Suprapubic skin (tissue), 4 donors: ENCODE measurements around the gene EFEMP2.

Experiments
- CTCF ChIP-seq, 2 donors: fragments of 200-600 bp in 1 of 2; fragments of 450-650 bp in 1 of 2; sonication (generic) in 1 of 2; IDR thresholded peaks; one replicate each; pipeline ENCODE4 v1.5.1; 2016 to 2019; ENCODE audit warnings: antibody characterized with exemption in 2 of 2, mild to moderate bottlenecking in 1 of 2, moderate library complexity in 1 of 2
- EP300 ChIP-seq: sonication (generic); formaldehyde crosslinking; IDR thresholded peaks from one replicate; pipeline ENCODE4 v1.6.1; 2017; ENCODE audit warnings: antibody characterized with exemption
- POLR2A ChIP-seq, 2 donors: fragments of 450-650 bp; IDR thresholded peaks; one replicate each; pipeline ENCODE4 v1.6.1; 2017; ENCODE audit warnings: antibody characterized with exemption in 2 of 2, mild to moderate bottlenecking in 2 of 2, moderate library complexity in 2 of 2
- POLR2AphosphoS5 ChIP-seq, 3 donors: sonication (generic); formaldehyde crosslinking; IDR thresholded peaks; one replicate each; pipeline ENCODE4 v1.6.1; 2017; ENCODE audit warnings: antibody characterized with exemption in 3 of 3

GRCh38 chr11:65869643-65870306 lies 2.8 kb downstream of the EFEMP2 start:
- TF ChIP-seq CTCF (IDR thresholded peaks at IDR 0.05) (no peak), POLR2AphosphoS5 (IDR thresholded peaks at IDR 0.05) (no peak), POLR2A (IDR thresholded peaks at IDR 0.05) (no peak), EP300 (no peak)
